Superior temporal gyrus (tissue), 1 donor: ENCODE data around the gene ZNF500.

Source experiments
- DNase-seq: peaks from one replicate; pipeline ENCODE4 v3.0.0-alpha.2; 2016; ENCODE audit errors: extremely low spot score

ZNF500 gene

GRCh38 chr16:4766875-4767628, at the start of gene ZNF500:
TSS of gene ZNF500 (minus strand) at chr16:4767162. CDS start at chr16:4765978, 1,184 bp downstream.
- peak; percentile 98 for DNase-seq

DNA sequence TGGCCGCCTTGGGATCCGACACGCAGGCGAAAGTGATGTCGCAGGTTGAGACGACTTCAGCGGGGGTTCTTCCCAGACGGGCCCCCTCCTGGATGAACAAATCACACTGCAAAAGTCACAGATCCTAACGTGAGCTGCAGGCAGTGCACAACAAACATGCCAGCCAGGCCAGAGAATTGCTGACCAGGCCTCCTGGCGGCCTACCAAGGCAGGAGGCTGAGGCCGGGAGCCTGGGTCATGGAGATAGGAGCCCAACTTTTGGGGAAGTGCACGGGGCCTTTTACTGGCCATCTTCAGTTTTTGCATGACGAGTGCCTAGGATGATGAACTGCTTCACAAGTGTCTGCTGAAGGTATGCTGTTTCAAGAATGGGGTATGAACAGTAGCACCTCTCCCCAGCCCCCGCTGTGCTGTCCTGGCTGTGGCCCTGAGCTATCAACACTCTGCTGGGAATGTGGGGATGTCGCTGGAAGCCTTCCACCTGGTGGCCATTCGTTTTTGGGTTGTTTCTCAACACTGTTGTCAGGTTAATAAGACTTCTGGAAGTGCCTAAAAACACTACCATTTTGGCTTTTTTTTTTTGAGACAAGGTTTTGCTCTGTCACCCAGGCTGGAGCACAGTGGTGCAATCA, 47.7 kb upstream of the ZNF500 start:
- no peak for DNase-seq

DNA sequence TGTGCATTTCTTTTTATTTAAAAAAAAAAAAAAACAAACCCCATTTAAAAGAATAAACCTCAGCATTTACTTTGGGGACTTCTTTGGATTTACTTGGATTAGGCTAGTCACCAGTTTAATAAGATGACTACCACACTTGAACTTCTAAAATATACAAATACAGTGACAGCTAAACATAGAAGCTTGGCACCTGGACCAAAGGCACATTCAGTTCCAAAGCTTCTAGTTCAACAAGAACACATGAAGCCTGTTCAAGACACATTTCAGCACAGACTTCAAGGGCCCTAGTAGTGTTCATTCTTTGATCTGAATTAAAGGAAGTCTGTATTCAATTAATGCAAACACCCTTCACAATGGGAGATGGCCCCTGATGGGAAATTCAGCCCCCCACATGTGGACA, 47.1 kb upstream of the ZNF500 start:
- DNase-seq = peak; percentile 28

- no peak for DNase-seq
Measured at GRCh38 chr16:4813251-4814003, 46.5 kb upstream of the ZNF500 start.

- DNase-seq = no peak
Measured at GRCh38 chr16:4811773-4812172, 44.8 kb upstream of the ZNF500 start.

DNA sequence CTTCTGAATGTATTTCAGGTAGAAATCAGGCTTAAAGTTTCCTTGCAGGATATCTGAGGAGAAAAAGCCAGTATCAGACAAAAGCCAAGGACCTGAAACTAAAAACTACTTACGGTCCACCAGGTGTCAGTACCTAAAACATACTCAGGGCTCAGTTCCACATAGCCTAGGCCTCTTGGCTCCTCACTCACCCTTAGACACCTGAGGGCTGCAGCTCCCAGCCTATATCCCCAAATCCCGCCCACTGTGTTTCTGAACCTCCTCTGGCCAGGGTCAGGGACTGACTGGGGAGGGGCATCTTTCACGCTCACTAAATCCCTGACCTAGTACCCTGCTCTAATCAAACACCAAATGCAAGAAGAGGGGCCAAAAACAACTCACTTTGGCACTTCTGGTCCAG, 44.3 kb upstream of the ZNF500 start:
- no peak for DNase-seq

- DNase-seq = no peak
Measured at GRCh38 chr16:4806280-4806679, 39.3 kb upstream of the ZNF500 start.

GRCh38 chr16:4805231-4805630, 38.3 kb upstream of the ZNF500 start:
- DNase-seq = no peak

DNA sequence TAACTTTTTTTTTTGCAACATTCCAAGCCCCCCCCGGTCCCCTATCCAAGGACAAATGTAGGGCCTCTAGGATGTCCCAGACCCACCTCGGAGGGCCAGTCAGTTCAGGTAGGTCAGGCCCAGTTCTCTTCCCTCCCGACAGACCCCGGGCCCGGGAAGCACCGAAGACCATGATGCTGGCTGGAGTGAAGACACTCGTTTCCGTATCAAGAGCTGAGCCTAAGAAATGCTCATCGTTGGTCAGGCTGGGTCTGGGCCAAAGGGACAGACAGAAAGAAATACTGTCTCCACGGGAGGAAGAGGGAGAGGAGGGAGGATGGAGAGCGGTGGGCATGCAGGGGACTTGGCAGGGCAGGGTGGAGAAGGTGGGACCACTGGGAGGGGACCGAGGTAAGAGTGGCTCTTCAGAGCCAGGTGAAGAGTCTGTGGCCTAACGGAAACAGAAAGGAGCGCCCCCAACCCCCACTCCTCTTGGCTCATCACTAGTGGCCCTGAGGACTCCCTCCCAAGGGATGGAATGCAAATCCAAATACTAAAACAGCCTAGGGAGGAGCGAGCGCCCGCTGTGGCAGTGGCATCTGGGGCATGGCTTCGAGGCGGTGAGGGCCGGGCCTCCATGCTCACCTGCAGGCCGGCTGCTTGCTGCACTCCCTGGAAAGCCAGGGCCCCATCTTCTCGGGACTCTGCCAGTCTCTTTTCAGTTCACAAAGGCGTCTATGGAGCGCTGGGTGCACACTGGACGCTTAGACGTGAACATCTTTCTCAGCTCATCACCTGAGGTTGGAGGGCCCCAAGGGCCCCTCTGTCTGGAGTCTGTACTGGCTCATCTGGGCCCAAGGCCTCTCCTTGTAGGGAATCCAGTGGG, 37.2 kb upstream of the ZNF500 start:
- DNase-seq = no peak

GRCh38 chr16:4803401-4803844, 36.5 kb upstream of the ZNF500 start:
- DNase-seq = no peak

- peak; percentile 96 for DNase-seq
Measured at GRCh38 chr16:4802659-4803287, 35.8 kb upstream of the ZNF500 start.

DNA sequence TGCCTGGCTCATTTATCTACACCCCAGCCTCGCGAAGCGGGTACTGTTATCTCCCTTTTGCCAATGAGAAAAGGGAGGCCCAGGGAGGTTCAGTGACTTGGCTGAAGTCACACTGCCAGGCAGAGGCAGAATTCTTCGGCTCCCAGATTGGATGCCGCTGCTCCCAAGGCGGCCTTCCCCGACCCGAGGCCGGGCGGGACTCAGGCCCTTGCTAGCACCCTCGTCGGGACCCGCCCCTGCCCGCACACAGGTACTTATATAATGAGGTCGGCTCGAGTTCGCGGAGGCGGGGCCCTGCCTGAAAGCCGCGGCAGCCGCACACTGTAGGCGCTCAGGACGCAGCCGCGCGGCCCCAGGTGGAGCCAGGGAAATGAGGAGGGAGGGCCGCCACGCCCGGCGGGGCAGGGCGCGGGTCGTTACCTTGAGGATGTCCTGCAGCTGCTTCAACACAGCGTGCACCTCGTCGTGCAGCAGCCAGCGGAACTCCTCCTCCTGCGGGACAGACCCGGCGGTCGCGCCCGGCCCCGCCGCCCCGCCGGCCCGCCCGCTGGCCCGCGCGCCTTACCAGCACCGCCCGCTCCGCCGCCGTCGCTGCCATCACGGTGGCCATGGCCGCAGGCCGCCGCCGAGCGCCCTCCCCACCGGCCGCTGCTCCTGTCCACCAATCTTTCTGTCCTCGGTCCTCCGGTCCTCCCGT, 35.1 kb upstream of the ZNF500 start, which contains the start of gene ROGDI:
TSS of gene ROGDI (minus strand) at position 672 of the 697 bp plus-strand sequence. CDS start at position 610, 62 bp downstream.
- DNase-seq = peak; percentile 46

DNA sequence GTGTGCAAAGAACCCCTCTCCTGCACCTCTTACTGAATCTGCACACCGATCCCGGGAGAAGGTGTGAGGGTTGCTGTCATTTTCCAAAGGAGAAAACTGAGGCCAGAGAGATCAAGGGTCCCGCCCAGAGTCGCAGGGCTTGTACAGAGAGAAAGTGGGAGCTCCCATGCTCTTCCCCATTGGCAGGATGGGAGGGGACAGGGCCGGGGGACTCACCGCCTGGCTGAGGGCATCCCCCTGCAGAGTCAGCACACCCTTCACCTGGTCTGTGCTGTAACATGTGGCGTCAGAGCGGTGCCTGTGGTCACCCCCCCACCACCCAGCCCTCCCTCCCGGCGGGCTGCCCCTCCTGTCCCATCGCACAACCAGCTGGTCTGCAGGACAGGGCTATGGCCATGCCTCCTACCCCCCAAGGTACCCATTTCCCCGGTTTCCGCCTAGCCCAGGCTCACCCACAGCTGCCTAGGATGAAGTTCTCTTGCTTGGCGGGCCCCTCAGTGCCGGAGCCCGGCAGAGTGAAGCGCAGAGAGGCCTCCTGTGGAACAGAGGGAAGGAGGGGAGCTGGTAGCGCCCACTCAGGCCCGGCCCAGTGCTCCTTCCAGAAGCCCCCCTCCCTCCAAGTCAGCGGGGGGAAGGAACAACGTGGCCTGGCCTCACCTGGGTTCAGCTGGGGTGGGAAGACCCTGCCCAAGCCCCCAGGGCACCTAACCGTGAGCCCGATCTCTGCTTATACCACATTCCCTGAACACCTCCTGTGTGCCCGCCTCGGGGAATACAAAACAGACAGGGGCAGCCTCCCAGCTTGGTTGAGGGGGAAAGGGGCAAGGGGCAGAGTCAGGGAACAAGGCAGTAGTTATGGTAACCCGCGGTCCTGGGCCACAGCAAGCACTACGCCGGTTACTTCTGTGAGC, 34.3 kb upstream of the ZNF500 start:
- DNase-seq = peak; percentile 11

DNA sequence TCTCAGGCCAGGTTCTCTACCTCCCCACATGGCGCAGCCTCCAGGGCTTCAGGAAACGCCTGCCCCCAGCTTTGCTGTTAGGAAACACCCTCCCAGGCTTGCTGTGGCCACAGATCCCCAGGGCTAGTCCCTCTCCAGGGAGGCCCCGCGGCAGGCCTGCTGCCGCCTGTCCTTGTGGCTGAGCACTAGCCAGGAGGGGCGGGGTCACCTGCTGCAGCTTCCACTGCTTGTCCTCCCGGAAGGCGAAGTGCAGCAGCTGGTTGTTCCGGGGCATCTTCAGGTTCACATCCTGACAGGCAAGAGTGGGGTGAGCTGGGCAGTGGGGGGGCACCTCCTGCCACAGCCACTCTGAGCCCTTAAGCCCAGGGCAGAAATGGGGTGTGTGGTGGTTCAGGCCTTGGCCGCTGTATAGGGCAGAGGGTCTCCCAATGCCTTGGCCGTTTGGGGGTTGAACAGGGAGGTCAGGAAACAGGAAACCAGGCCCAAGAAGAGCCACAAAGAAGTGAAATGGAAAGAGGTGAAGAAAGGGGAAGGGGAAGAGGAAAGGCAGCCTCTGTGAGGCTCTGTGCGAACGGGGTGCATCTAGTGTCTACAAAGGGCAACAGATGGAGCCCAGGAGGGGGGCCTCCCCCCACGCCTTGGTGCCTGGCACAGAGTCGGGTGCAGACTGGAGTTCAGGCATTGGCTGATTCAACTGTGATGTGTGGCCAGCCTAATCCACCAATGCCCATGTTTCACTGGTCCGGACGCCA, 33.5 kb upstream of the ZNF500 start:
- DNase-seq = peak; percentile 90

GRCh38 chr16:4799171-4799855, 32.4 kb upstream of the ZNF500 start:
- DNase-seq = no peak

DNA sequence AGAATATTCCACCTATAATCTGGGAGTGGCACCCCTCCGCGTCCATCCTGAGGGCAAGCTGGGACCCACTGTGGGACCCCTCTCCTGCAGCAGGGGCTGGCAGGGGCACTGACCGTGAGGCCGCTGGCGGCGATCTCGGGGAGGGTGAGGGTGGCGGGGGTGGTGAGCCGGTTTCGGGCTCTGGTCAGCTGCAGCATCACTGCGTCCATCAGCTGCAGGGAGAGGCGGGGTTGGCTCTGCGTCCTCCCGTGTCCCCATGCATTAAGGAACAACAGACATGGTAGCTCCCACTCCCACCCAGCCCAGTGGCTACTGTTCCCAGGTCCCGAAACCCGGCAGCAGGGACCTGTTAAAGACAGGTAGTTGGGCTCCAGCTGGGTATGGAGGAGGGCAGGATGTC, 31.5 kb upstream of the ZNF500 start:
- DNase-seq = no peak

- DNase-seq = no peak
Measured at GRCh38 chr16:4797805-4798252, 30.9 kb upstream of the ZNF500 start.
